NCI-H460 (cell line): ENCODE measurements around the gene PGD. TPM values are rescaled to one million over a fixed set of nuclear protein-coding genes. Genes with fewer than 3 reads are reported as not detected.

Experiments used
- total RNA-seq: library from RNA; depleted of rRNA; stranded (reverse); fragments of >200 nt; shearing (Covaris generic); gene quantifications from 2 replicates; pipeline ENCODE4 v1.2.3, GENCODE V29; 2014; rRNA removed

Gene PGD
- total RNA-seq, 1 experiment from 2014 or later = 614 TPM

Other genes starting within 250 kb of the PGD start
- gene KIF1B, start 188.5 kb upstream of the PGD start, total RNA-seq = 10.9 and 15.2 TPM in 2 replicates
- 22.3 and 26.8 TPM in 2 replicates for gene CENPS, start 31.4 kb downstream of the PGD start, total RNA-seq
- gene CORT, start 51.0 kb downstream of the PGD start, total RNA-seq = 0.12 TPM in 1 of 2 replicates, not detected in the other
- 18.4 and 20.5 TPM in 2 replicates for gene DFFA, start 73.5 kb downstream of the PGD start, total RNA-seq
- 9.6 and 12.2 TPM in 2 replicates for gene PEX14, start 75.9 kb downstream of the PGD start, total RNA-seq